Measurements from ENCODE around the gene TMPRSS4. TPM values are rescaled to one million over a fixed set of nuclear protein-coding genes. Genes with fewer than 3 reads are reported as not detected.

TMPRSS4 gene
- total RNA-seq, 2 donors from 2014 or later, result 6.5 TPM; not detected in 1

DNA sequence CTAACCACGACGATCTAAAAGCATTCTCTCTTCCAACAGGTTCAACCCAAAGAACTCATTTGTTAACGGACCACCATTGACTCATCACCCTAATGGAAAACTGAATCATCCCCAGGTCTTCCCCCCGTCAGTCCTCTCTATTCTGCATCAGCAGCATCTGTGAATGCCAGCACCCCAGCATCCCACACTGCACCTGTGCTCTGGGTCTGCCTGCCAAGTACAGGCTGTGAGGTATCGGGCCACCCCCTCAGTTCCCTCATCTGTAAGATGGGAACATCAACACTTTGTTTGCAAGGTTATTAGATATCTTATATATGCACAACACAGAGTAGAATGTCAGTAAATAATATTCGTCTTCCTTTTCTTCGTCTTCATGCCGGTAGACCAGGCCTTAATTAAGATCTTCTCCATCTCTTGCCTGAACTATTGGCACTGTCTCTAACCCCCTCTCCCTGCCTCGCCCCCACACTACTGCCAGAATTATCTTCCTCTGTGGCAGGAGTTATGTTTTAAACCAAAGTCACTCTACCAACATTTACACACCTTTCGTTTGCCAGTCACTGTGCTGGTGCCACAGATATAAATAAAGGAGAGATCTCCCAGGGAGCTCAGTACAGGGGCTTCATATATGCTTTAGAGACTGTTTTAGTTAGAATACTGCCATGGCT, 7.8 kb upstream of the TMPRSS4 start:
- intact Hi-C loops (cut with DNase I), result no loop called here
- no peak overlapping the region for H3K4me3 ChIP-seq
- H3K36me3 ChIP-seq (replicated peaks in 1 of 2; ENCODE audit: insufficient read depth in 1 of 2, low read depth in 2 of 2), result no peaks in the 10 kb centered on the region
- ATAC-seq (no peak), DNase-seq (no peak)
- no peaks in the 10 kb centered on the region for H3K27me3 ChIP-seq
- WGBS, 2 donors, result 81 to 86% methylated on average over 10 of the region's 10 CpGs
- TF ChIP-seq POLR2A (IDR thresholded peaks at IDR 0.05), result no peak
- TF ChIP-seq, protein P1, sequence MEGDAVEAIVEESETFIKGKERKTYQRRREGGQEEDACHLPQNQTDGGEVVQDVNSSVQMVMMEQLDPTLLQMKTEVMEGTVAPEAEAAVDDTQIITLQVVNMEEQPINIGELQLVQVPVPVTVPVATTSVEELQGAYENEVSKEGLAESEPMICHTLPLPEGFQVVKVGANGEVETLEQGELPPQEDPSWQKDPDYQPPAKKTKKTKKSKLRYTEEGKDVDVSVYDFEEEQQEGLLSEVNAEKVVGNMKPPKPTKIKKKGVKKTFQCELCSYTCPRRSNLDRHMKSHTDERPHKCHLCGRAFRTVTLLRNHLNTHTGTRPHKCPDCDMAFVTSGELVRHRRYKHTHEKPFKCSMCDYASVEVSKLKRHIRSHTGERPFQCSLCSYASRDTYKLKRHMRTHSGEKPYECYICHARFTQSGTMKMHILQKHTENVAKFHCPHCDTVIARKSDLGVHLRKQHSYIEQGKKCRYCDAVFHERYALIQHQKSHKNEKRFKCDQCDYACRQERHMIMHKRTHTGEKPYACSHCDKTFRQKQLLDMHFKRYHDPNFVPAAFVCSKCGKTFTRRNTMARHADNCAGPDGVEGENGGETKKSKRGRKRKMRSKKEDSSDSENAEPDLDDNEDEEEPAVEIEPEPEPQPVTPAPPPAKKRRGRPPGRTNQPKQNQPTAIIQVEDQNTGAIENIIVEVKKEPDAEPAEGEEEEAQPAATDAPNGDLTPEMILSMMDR (IDR thresholded peaks at IDR 0.05), result no peak
- H3K9me3 ChIP-seq, result no peaks in the 10 kb centered on the region
- H3K27ac ChIP-seq, result no peak overlapping the region
- no peaks in the 10 kb centered on the region for H3K4me1 ChIP-seq

GRCh38 chr11:118071416-118072030, 5.4 kb upstream of the TMPRSS4 start:
- H3K9me3 ChIP-seq, result no peaks in the 10 kb centered on the region
- no peak overlapping the region for H3K27ac ChIP-seq
- TF ChIP-seq POLR2A (IDR thresholded peaks at IDR 0.05), result no peak
- TF ChIP-seq, protein P1 (IDR thresholded peaks at IDR 0.05), result no peak
- 81 to 85% methylated on average over 3 of the region's 3 CpGs for WGBS, 2 donors
- ATAC-seq (no peak), DNase-seq (no peak)
- H3K4me1 ChIP-seq, result peaks cover 3% of the 10 kb centered on the region
- no peaks in the 10 kb centered on the region for H3K36me3 ChIP-seq (replicated peaks in 1 of 2; ENCODE audit: insufficient read depth in 1 of 2, low read depth in 2 of 2)
- intact Hi-C loops (cut with DNase I), result no loop called here
- no peak overlapping the region for H3K4me3 ChIP-seq
- no peaks in the 10 kb centered on the region for H3K27me3 ChIP-seq

GRCh38 chr11:118073554-118073953, 3.3 kb upstream of the TMPRSS4 start:
- Histone ChIP-seq H3K36me3 (replicated peaks in 1 of 2; ENCODE audit: insufficient read depth in 1 of 2, low read depth in 2 of 2) (no peaks in the 10 kb centered on the region), H3K4me3 (no peak overlapping the region), H3K4me1 (peaks cover 9% of the 10 kb centered on the region), H3K27ac (no peak overlapping the region), H3K27me3 (no peaks in the 10 kb centered on the region), H3K9me3 (no peaks in the 10 kb centered on the region)
- 80 to 90% methylated on average over 6 to 8 of the region's 9 CpGs for WGBS, 2 donors
- no peak for DNase-seq
- no peak for ATAC-seq
- no peak for TF ChIP-seq POLR2A (IDR thresholded peaks at IDR 0.05)
- TF ChIP-seq, protein P1 (IDR thresholded peaks at IDR 0.05), result no peak
- intact Hi-C loops (cut with DNase I), result no loop called here

- Histone ChIP-seq H3K27me3 (no peaks in the 10 kb centered on the region), H3K27ac (no peak overlapping the region), H3K4me1 (peaks cover 9% of the 10 kb centered on the region), H3K4me3 (no peak overlapping the region), H3K36me3 (replicated peaks in 1 of 2; ENCODE audit: insufficient read depth in 1 of 2, low read depth in 2 of 2) (no peaks in the 10 kb centered on the region), H3K9me3 (no peaks in the 10 kb centered on the region)
- DNase-seq, result no peak
- ATAC-seq, result no peak
- 82% methylated on average over 10 to 11 of the region's 11 CpGs for WGBS, 2 donors
- intact Hi-C loops (cut with DNase I), result no loop called here
- TF ChIP-seq, protein P1 (IDR thresholded peaks at IDR 0.05), result no peak
Measured at GRCh38 chr11:118074091-118074685, 2.7 kb upstream of the TMPRSS4 start.

Data from body of pancreas (tissue), 4 donors.